ENCODE measurements around the gene KRTAP4-6.
"Not testable (repeated sequence)": the region's sequence is repeated elsewhere in the genome, so short reads cannot be mapped to it uniquely, and the experiment has no call there.

The KRTAP4-6 gene

DNA sequence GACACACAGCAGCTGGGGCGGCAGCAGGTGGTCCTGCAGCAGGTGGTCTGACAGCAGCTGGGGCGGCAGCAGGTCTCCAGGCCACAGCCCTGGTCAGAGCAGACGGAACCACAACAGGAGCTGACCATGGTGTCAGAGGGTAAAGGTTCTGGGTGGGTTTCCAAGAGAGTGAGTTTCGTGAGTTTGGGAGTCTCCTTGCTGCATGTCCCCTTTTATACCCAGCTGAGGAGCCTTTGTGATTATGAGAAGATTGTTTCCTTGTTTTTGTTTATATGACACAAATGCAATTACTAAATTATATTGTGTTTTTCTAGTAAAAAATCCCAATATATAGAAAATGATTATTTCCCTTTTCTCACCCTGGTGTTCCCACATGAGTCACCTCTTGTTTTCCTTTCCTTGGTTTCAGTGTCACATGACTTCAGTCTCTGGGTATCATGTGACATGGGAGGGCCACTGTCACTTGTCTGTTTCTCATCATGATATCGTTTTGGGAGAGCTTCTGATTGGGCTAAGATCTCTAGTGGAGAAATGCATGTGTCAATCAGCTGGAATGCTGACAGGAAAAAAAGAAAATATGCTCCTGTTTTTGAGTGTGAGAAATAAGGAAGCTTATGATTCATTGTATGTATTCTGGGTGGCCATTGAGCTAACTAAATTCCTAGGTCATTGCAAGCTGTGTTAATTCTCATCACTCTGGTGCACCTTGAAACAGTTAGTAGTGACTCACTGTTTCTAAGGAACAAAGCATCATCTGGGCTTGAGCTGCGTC lies at the start of gene KRTAP4-6:
Gene KRTAP4-6, minus strand, starts transcription at position 185 of the 772 bp plus-strand sequence. Its CDS starts 57 bp downstream, at position 128.
- in situ Hi-C loops (cut with HindIII; ENCODE audit: low sequenced_read_pairs) = no loop called here

GRCh38 chr17:41189837-41190318 lies 49.5 kb upstream of the KRTAP4-6 start, which contains the start of gene KRTAP9-1:
Gene KRTAP9-1 (plus strand): TSS chr17:41189887. CDS start chr17:41189887, 0 bp downstream.
- in situ Hi-C loops (cut with HindIII; ENCODE audit: low sequenced_read_pairs) = not testable (repeated sequence)

GRCh38 chr17:41186872-41187271 lies 46.5 kb upstream of the KRTAP4-6 start:
- in situ Hi-C loops (cut with HindIII; ENCODE audit: low sequenced_read_pairs) = no loop called here

GRCh38 chr17:41185001-41185400 lies 44.7 kb upstream of the KRTAP4-6 start:
- in situ Hi-C loops (cut with HindIII; ENCODE audit: low sequenced_read_pairs) = no loop called here

DNA sequence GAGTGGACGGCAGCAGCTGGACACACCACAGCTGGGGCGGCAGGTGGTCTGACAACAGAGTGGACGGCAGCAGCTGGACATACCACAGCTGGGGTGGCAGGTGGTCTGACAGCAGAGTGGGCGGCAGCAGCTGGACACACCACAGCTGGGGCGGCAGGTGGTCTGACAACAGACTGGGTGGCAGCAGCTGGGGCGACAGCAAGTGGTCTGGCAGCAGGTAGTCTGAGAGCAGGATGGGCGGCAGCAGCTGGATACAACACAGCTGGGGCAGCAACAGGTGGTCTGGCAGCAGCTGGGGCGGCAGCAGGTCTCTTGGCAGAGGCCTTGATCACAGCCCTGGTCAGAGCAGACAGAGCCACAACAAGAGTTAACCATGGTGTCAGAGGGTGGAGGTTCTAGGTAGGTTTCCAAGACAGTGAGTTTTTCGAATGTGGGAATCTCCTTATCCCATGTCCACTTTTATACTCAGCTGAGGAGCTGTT lies 44.2 kb upstream of the KRTAP4-6 start, which contains the start of gene KRTAP4-1:
Gene KRTAP4-1, minus strand, starts transcription at position 432 of the 482 bp plus-strand sequence. Its CDS starts 57 bp downstream, at position 375.
- in situ Hi-C loops (cut with HindIII; ENCODE audit: low sequenced_read_pairs) = no loop called here

DNA sequence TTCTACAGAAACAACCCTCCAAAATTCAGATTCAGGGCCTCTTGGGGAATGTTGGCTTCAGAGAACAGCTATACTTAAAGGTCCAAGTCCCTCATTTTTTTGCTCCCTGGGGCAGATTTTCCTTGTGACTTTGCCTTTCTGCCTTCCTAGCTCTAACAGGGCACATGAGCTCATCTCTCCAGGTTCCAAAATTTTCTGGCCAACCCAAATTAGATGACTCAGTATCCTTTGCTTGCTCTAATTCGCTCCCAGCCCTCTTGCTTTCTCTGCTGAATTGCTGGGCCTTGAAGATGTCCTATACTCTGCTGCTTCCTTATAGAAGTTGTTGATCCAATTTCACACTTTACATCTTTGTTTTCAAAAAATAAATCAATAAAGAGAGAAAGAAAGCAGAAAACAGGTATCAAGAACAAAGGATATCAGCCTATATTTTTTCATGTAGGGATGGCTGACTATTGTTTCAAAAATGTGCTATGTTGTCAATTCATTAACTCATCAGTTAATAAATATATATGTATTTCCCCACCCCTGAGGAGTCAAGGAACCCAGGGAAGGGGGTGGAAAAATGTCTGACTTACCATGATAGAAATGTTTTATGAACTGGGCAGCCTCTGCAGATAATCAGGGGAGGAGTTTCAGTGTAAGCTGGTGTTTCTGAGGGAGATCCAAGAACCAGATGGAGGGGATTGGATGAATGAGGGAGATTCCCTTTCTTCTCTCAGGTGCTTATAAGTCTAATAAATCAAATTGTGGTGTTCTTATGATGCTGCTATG lies 38.7 kb upstream of the KRTAP4-6 start:
- in situ Hi-C loops (cut with HindIII; ENCODE audit: low sequenced_read_pairs) = no loop called here

DNA sequence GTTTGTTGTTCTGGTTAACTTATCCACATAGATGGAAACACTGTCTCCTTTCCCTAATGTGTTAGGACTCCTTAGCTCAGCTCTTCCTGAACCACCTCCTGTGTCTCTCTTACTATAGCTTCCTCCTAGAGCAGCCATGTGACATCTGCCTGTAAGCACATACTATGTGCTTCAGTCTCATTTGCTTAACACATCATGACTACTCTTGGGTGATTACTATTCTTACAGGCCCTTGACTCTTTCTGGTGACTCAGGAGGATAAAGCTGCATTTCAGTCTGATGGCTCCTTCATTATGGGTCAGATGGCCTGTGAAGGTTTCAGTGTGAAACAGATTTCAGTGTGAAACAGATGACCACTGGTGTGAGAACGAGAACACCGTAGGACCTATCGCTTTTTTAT lies 38.0 kb upstream of the KRTAP4-6 start:
- in situ Hi-C loops (cut with HindIII; ENCODE audit: low sequenced_read_pairs) = no loop called here

GRCh38 chr17:41177727-41178271 lies 37.5 kb upstream of the KRTAP4-6 start, which contains the start of gene KRTAP4-2:
Gene KRTAP4-2 (minus strand): TSS chr17:41178221. CDS start chr17:41178164, 57 bp downstream.
- in situ Hi-C loops (cut with HindIII; ENCODE audit: low sequenced_read_pairs) = no loop called here

- in situ Hi-C loops (cut with HindIII; ENCODE audit: low sequenced_read_pairs) = no loop called here
These were observed 36.5 kb upstream of the KRTAP4-6 start for GRCh38 chr17:41176744-41177387.

- in situ Hi-C loops (cut with HindIII; ENCODE audit: low sequenced_read_pairs) = no loop called here
These were observed 31.5 kb upstream of the KRTAP4-6 start for GRCh38 chr17:41171886-41172285.

DNA sequence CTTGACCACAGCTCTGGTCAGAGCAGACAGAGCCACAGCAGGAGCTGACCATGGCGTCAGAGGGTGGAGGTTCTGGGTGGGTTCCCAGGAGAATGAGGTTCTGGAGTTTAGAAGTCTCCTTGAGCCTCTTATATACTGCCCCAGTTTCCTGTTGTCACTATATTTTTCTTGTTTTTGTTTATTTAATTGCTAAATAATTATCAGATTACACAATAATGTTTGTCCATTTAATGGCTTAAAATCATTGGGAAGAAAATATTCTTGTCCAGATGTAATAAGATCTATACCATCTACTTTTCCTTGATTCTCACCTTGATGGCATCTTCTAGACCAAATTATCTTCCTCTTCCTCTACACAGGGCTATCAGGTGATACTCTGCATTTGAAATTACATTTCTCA lies 27.8 kb upstream of the KRTAP4-6 start, which contains the start of gene KRTAP4-3:
Gene KRTAP4-3, minus strand, starts transcription at position 101 of the 400 bp plus-strand sequence. Its CDS starts 49 bp downstream, at position 52.
- in situ Hi-C loops (cut with HindIII; ENCODE audit: low sequenced_read_pairs) = no loop called here

DNA sequence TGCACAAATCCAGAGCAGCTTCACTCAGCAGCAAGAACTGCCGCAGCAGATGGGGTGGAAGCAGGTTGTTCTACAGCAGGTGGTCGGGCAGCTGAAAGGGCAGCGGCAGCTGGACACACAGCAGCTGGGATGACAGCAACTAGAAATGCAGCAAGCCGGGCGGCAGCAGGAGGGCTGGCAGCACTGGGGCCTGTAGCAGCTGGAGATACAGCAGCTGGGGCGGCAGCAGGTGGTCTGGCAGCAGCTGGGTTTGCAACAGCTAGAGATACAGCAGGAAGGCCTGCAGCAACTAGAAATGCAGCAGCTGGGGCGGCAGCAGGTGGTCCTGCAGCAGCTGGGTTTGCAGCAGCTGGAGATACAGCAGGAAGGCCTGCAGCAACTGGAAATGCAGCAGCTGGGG lies 27.2 kb upstream of the KRTAP4-6 start:
- in situ Hi-C loops (cut with HindIII; ENCODE audit: low sequenced_read_pairs) = no loop called here

DNA sequence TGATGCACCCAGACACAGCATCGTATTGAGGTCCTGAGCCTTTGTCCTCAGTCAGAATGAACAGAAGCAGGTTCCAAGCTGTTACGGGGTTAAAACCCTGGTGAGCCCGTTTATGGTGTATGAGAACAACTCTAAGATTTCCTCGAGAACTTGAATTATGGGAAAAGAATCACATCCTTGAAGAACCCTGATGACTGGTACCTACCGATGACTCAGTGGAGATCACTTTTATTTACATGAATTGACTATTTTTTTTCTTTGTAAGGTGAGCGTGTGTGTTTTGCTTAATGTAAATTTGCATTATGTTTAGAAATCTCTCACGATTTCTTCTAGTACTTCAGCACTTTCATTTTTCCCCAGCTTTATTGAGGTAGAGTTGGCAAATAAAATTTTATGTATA lies 23.5 kb upstream of the KRTAP4-6 start:
- in situ Hi-C loops (cut with HindIII; ENCODE audit: low sequenced_read_pairs) = no loop called here

GRCh38 chr17:41160648-41161047 lies 20.3 kb upstream of the KRTAP4-6 start, which contains the start of gene KRTAP4-4:
Gene KRTAP4-4 (minus strand): TSS chr17:41160748. CDS start chr17:41160691, 57 bp downstream.
- in situ Hi-C loops (cut with HindIII; ENCODE audit: low sequenced_read_pairs) = no loop called here

DNA sequence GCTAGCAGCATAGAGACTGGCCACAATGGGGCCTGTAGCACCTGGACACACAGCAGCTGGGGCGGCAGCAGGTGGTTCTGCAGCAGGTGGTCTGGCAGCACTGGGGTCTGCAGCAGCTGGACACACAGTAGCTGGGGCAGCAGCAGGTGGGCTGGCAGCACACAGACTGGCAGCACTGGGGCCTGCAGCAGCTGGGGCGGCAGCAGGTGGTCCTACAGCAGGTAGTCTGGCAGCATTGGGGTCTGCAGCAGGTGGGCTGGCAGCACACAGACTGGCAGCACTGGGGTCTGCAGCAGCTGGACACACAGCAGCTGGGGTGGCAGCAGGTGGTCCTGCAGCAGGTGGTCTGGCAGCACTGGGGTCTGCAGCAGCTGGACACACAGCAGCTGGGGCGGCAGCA lies 19.8 kb upstream of the KRTAP4-6 start:
- in situ Hi-C loops (cut with HindIII; ENCODE audit: low sequenced_read_pairs) = not testable (repeated sequence)

GRCh38 chr17:41153856-41154255 lies 13.5 kb upstream of the KRTAP4-6 start:
- in situ Hi-C loops (cut with HindIII; ENCODE audit: low sequenced_read_pairs) = no loop called here

- in situ Hi-C loops (cut with HindIII; ENCODE audit: low sequenced_read_pairs) = no loop called here
These were observed 11.2 kb upstream of the KRTAP4-6 start for GRCh38 chr17:41151525-41151924.

DNA sequence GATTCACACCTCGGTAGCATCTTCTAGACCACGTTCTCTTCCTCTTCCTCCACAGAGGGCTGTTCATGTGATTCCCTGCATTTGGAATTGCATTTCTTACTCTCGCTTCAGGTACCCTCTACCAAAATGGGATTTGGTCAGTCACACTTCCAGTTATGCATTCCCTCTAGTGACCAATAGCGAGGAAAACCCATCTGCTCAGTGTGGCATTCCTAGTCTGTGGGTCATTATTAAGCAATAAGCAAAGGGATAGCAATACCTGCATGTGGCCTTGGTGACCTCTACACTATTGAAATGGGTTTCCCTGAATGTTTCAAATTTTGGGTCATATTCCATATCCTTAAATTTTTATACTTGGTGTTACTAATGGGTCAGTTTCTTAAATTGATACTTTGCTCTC lies 9.7 kb upstream of the KRTAP4-6 start:
- in situ Hi-C loops (cut with HindIII; ENCODE audit: low sequenced_read_pairs) = no loop called here

DNA sequence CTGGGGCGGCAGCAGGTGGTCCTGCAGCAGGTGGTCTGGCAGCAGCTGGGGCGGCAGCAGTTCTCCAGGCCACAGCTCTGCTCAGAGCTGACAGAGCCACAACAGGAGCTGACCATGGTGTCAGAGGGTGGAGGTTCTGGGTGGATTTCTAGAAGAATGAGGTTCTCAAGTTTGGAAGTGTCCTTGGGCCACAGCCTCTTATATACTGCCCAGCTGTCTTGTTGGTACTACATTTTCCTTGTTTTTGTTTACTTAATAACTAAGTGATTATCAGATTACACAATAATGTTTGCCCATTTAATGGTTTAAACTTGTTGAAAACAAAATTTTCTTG lies 9.3 kb upstream of the KRTAP4-6 start, which contains the start of gene KRTAP4-5:
Gene KRTAP4-5, minus strand, starts transcription at position 174 of the 334 bp plus-strand sequence. Its CDS starts 58 bp downstream, at position 116.
- in situ Hi-C loops (cut with HindIII; ENCODE audit: low sequenced_read_pairs) = no loop called here

DNA sequence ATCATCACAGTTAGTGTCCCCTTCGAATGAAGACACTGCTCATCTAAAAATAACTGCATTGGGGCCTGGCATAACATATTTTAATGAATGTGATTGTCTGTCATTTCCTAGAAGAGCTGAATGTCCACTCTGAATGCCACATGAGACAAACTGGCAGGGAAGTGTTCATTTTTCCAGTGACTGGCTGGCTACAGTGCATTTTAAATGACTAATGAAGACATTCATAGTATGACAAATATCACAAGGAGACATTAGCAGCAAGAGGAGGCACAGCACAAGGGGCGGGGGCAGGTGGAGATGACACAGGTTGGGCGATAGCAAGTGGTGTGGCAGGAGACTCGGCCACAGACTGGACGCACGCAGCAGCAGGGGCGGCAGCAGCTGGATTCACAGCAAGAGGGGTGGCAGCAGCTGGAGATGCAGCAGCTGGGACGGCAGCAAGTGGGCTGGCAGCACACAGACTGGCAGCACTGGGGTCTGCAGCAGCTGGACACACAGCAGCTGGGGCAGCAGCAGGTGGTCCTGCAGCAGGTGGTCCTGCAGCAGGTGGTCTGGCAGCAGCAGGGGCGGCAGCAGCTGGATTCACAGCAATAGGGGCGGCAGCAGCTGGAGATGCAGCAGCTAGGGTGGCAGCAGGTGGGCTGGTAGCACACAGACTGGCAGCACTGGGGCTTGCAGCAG lies 8.8 kb upstream of the KRTAP4-6 start:
- in situ Hi-C loops (cut with HindIII; ENCODE audit: low sequenced_read_pairs) = not testable (repeated sequence)
